ENCODE measurements around the gene NOL11. TPM values are rescaled to one million over a fixed set of nuclear protein-coding genes. Genes with fewer than 3 reads are reported as not detected.
A peak's percentile ranks its signal among the peaks of the same experiment; 100 is the strongest.

NOL11 gene
- polyA plus RNA-seq, 2 of the 4 experiments (the other 2 are of a cell fraction): 79.6 to 118 TPM

GRCh38 chr17:67679225-67679624, 38.5 kb upstream of the NOL11 start:
- no peaks in the 10 kb centered on the region for H3K4me1 ChIP-seq
- H3K9me3 ChIP-seq: no peaks in the 10 kb centered on the region
- POLR2A ChIA-PET: no interaction called here
- CTCF ChIA-PET: interaction anchor here (1.2 to 1.6 kb wide), 2 partner anchors 15 to 300 kb away, joined by 3 to 7 read pairs; no protein-coding TSS in a partner anchor
- no peak for FAIRE-seq
- H3K4me3 ChIP-seq: no peak overlapping the region
- 92% methylated on average over 2 of the region's 2 CpGs for WGBS (ENCODE audit: missing lambda C conversion rate)
- H3K27ac ChIP-seq: no peak overlapping the region
- TF ChIP-seq HOXB5 (CRISPR knock-in tag; IDR thresholded peaks at IDR 0.05) (no peak), RFX5 (IDR thresholded peaks at IDR 0.05) (no peak), SMC3 (IDR thresholded peaks at IDR 0.05) (no peak), HOXA7 (CRISPR knock-in tag; IDR thresholded peaks at IDR 0.05) (no peak), ESRRA (IDR thresholded peaks at IDR 0.05; ENCODE audit: borderline replicate concordance, low read length) (no peak), RCOR1 (IDR thresholded peaks at IDR 0.05; ENCODE audit: low read depth, low read length) (no peak), CBX2 (IDR thresholded peaks at IDR 0.05; ENCODE audit: borderline replicate concordance, low read depth) (no peak), MAFK (IDR thresholded peaks at IDR 0.05; ENCODE audit: partially characterized antibody) (no peak), HES2 (IDR thresholded peaks at IDR 0.05) (no peak)
- no peak for DNase-seq (ENCODE audit: low read depth in 1 of 2, low spot score in 1 of 2)
- 0 out of 6 replicates have a peak, but pooled peaks of 1 of the 2 experiments have one; percentile 30 for ATAC-seq
- no peak overlapping the region for H3K4me2 ChIP-seq

- FAIRE-seq (no peak), DNase-seq (ENCODE audit: low read depth in 1 of 2, low spot score in 1 of 2) (no peak), ATAC-seq (no peak)
- no peaks in the 10 kb centered on the region for H3K4me1 ChIP-seq
- no peak overlapping the region for H3K27ac ChIP-seq
- no peak for TF ChIP-seq ZFP36 (IDR thresholded peaks at IDR 0.05; ENCODE audit: borderline replicate concordance, partially characterized antibody)
- TF ChIP-seq FOSB (CRISPR knock-in tag; IDR thresholded peaks at IDR 0.05): no peak
- TF ChIP-seq CHD2 (IDR thresholded peaks at IDR 0.05; ENCODE audit: low read length, partially characterized antibody): no peak
- no peak for TF ChIP-seq RFX5 (IDR thresholded peaks at IDR 0.05)
- no peak for TF ChIP-seq EP300 (IDR thresholded peaks at IDR 0.05)
- TF ChIP-seq ELK1 (IDR thresholded peaks at IDR 0.05; ENCODE audit: low read depth, low read length): no peak
- no peak for TF ChIP-seq PHF8 (IDR thresholded peaks at IDR 0.05; ENCODE audit: borderline replicate concordance, low read depth)
- no peak for TF ChIP-seq MAFK (IDR thresholded peaks at IDR 0.05; ENCODE audit: partially characterized antibody)
- no peak for TF ChIP-seq EHMT2 (IDR thresholded peaks at IDR 0.05; ENCODE audit: low read depth)
- no peak for TF ChIP-seq ESRRA (IDR thresholded peaks at IDR 0.05; ENCODE audit: borderline replicate concordance, low read length)
- TF ChIP-seq KDM1A (IDR thresholded peaks at IDR 0.05; ENCODE audit: low read depth): no peak
- TF ChIP-seq HES2 (IDR thresholded peaks at IDR 0.05): no peak
- no peak for TF ChIP-seq EHF (CRISPR knock-in tag; IDR thresholded peaks at IDR 0.05)
- no peak for TF ChIP-seq RNF2 (IDR thresholded peaks at IDR 0.05; ENCODE audit: borderline replicate concordance, low read depth)
- no peaks in the 10 kb centered on the region for H3K9me3 ChIP-seq
- ChIA-PET POLR2A (no interaction called here), CTCF (interaction anchor here (0.7 to 1.6 kb wide), 2 partner anchors 292 to 301 kb away, joined by 3 to 7 read pairs; no protein-coding TSS in a partner anchor)
- no peak overlapping the region for H3K4me2 ChIP-seq
- H3K4me3 ChIP-seq: no peak overlapping the region
- WGBS (ENCODE audit: missing lambda C conversion rate): 67% methylated on average over 6 of the region's 6 CpGs
These were observed 38.0 kb upstream of the NOL11 start for GRCh38 chr17:67679721-67680120.

DNA sequence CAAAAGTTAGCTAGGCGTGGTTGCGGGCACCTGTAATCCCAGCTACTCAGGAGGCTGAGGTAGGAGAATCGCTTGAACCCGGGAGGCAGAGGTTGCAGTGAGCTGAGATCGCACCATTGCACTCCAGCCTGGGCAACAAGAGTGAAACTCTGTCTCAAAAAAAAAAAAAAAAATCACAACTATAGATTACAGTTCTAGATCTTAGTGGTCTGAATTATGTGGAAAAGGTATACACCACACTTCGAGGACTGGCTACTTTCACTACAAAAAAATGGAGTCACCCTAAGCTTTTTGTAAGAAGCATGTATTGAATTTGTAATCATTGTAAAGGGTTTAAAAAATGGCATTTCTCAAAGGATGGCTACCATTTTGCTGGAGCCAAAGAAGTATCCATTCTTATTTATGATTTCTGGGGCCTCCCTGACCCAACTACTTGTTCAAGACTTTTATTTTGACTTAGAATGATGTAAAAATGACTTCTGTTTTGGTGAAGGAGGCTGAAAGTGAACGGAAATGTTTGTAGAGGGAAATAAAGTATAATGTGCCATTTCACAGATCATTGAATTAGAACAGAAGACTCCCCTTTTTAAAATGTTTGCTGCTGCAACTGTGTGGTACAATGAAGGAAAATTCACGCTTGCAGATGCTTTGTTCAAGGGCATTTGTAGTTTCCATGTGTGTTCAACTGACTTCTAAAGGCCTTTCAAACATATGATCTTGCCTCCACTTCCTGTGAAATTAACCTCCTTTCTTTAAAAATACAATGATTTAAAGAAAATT, 37.1 kb upstream of the NOL11 start:
- Histone ChIP-seq H3K4me1 (no peaks in the 10 kb centered on the region), H3K27ac (no peak overlapping the region), H3K4me3 (no peak overlapping the region), H3K9me3 (no peaks in the 10 kb centered on the region), H3K4me2 (no peak overlapping the region)
- ChIA-PET POLR2A (no interaction called here), CTCF (interaction anchor here (0.7 to 3.1 kb wide), 6 partner anchors 9 to 305 kb away, joined by 3 to 11 read pairs (median 4); partner anchors contain the start of gene PITPNC1)
- 79% methylated on average over 8 of the region's 8 CpGs for WGBS (ENCODE audit: missing lambda C conversion rate)
- DNase-seq (ENCODE audit: low read depth in 1 of 2, low spot score in 1 of 2) (no peak), FAIRE-seq (no peak), ATAC-seq (no peak)
- no peak for TF ChIP-seq SMC3 (IDR thresholded peaks at IDR 0.05)
- no peak for TF ChIP-seq ELK1 (IDR thresholded peaks at IDR 0.05; ENCODE audit: low read depth, low read length)
- TF ChIP-seq GATA3 (IDR thresholded peaks at IDR 0.05; ENCODE audit: borderline replicate concordance): no peak
- no peak for TF ChIP-seq KDM1A (IDR thresholded peaks at IDR 0.05; ENCODE audit: low read depth)
- no peak for TF ChIP-seq JUNB (IDR thresholded peaks at IDR 0.05)
- TF ChIP-seq CHD2 (IDR thresholded peaks at IDR 0.05; ENCODE audit: low read length, partially characterized antibody): no peak
- TF ChIP-seq, protein P1, sequence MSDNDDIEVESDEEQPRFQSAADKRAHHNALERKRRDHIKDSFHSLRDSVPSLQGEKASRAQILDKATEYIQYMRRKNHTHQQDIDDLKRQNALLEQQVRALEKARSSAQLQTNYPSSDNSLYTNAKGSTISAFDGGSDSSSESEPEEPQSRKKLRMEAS (IDR thresholded peaks at IDR 0.05): no peak
- TF ChIP-seq POLR2AphosphoS2 (conservative IDR thresholded peaks at IDR 0.05; ENCODE audit: low read length): no peak
- TF ChIP-seq PHF8 (IDR thresholded peaks at IDR 0.05; ENCODE audit: borderline replicate concordance, low read depth): no peak
- TF ChIP-seq MAZ (IDR thresholded peaks at IDR 0.05; ENCODE audit: borderline replicate concordance, low read depth, low read length): no peak
